Retinal pigment epithelial cell (primary cell): ENCODE results near the gene FOXK2.
"Not testable (repeated sequence)": the region's sequence is repeated elsewhere in the genome, so short reads cannot be mapped to it uniquely, and the experiment has no call there.

Experiments used
- DNase-seq: peaks from one replicate; pipeline ENCODE4 v3.0.0-alpha.2; 2010; ENCODE audit warnings: low read depth
- H3K4me3 ChIP-seq: 2 replicates; pipeline ENCODE4 v1.5.1; 2011; ENCODE audit warnings: mild to moderate bottlenecking, low read length, control low read depth, moderate library complexity
- TF ChIP-seq, protein P1 (sequence below): conservative IDR thresholded peaks from 2 replicates; pipeline ENCODE4 v1.5.1; 2011; ENCODE audit warnings: low read depth, low read length, control low read depth, inconsistent platforms

FOXK2 gene

DNA sequence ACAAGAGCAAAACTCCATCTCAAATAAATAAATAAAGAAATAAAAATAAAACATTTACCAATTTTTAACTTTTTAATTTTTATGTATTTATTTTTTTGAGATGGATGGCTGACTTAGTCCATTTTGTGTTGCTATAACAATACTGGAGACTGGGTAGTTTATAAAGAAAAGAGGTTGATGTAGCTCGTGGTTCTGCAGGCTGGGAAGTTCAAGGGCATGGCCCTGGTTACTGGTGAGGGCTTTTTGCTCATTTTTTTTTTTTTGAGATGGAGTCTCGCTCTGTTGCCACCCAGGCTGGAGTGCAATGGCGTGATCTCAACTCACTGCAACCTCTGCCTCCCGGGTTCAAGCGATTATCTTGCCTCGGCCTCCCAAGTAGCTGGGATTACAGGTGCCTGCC lies 14.2 kb upstream of the FOXK2 start:
- no peak overlapping the region for H3K4me3 ChIP-seq
- TF ChIP-seq, protein P1, sequence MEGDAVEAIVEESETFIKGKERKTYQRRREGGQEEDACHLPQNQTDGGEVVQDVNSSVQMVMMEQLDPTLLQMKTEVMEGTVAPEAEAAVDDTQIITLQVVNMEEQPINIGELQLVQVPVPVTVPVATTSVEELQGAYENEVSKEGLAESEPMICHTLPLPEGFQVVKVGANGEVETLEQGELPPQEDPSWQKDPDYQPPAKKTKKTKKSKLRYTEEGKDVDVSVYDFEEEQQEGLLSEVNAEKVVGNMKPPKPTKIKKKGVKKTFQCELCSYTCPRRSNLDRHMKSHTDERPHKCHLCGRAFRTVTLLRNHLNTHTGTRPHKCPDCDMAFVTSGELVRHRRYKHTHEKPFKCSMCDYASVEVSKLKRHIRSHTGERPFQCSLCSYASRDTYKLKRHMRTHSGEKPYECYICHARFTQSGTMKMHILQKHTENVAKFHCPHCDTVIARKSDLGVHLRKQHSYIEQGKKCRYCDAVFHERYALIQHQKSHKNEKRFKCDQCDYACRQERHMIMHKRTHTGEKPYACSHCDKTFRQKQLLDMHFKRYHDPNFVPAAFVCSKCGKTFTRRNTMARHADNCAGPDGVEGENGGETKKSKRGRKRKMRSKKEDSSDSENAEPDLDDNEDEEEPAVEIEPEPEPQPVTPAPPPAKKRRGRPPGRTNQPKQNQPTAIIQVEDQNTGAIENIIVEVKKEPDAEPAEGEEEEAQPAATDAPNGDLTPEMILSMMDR, result no peak

DNA sequence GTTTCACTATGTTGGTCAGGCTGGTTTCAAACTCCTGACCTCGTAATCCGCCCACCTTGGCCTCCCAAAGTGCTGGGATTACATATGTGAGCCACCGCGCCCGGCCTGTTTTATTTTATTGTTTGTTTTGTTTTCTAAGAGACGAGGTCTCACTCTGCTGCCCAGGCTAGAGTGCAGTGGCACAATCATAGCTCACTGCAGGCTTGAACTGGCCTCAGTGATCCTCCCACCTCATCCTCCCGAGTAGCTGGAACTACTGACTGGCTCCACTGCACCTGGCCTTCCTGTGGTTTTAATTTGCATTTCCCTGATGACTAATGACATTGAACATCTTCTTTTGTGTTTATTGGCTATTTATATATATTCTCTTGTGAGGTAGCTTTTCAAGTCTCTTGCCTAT lies 13.1 kb upstream of the FOXK2 start:
- not testable (repeated sequence) for DNase-seq, H3K4me3 ChIP-seq

More for the DNA sequence above, 14.2 kb upstream of the FOXK2 start:
- no peak for DNase-seq

DNA sequence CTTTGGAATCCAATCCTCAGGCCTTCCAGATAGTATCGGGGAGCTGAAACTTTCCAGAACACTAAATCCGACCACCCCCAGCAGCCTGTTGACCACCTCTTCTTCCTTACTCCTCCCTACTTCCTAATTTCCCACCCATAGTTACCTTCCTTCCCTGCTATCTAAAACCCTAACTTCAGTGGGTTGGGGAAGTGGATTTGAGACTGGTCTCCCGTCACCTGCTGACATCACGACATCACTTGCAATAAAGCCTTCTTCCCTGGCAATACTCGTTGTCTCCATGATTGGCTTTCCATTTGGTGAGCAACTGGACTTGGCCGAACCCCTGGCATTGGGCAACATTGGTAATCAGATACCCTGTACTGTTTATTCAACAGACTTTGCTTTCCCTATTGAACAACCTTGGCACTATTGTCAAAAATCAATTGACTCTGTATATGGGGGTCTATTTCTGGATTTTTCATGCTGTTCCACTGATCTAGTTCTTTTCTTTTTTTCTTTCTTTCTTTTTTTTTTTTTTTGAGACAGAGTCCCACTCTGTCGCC lies 11.8 kb upstream of the FOXK2 start:
- H3K4me3 ChIP-seq, result no peak overlapping the region
- TF ChIP-seq, protein P1, result no peak
- no peak for DNase-seq

DNA sequence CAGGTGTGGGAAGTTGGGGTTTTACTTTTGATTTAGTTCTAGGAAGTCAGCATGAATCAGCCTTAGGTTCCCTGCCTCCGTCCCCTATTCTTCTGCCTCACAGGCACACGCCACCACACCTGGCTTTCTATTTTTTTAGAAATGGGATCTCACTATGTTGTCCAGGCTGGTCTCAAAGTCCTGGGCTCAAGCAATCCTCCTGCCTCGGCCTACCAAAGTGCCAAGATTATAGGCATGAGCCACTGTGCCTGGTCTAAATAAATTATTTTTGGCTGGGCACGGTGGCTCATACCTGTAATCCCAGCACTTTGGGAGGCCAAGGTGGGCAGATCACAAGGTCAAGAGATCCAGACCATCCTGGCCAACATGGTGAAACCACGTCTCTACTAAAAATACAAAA lies 7.9 kb upstream of the FOXK2 start:
- DNase-seq, H3K4me3 ChIP-seq: not testable (repeated sequence)

DNA sequence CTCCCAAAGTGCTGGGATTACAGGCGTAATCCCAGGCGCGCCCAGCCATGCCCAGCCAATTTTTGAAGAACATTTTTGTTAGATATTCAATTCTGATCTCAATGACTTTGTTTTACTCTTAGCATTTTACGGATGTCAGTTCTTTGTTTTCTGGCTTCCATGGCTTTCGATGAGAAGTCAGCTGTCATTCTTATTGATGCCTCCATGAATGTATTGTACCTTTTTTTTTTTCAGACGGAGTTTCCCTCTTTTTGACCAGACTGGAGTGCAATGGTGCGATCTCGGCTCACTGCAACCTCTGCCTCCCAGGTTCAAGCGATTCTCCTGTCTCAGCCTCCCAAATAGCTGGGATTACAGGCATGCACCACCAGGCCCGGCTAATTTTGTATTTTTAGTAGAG lies 5.7 kb upstream of the FOXK2 start:
- not testable (repeated sequence) for DNase-seq

DNA sequence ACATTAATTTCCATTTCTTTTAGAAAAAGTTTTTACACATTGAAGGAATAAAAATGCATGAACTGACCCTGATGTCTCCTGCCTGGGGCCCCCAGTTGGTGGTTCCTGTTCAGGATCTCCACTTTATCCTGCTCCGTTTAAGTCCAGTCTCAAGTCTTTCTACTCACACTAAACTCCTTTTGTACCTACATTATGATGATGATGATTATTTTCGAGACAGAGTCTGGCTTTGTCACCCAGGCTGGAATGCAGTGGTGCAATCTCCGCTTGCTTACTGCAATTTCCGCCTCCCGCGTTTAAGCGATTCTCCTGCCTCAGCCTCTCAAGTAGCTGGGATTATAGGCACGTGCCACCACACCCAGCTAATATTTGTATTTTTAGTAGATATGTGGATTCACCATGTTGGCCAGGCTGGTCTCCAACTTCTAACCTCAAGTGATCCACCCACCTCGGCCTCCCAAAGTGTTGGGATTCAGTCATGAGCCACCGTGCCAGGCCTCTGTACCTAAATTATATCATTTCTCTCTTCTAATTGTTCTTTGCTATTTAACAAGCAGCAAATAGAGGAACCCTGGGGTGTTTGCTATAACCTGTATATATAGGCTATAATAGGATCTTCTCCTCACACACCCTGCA lies 2.2 kb upstream of the FOXK2 start:
- no peak for DNase-seq
- H3K4me3 ChIP-seq, result no peak overlapping the region
- TF ChIP-seq, protein P1, result no peak

More for the DNA sequence above, 5.7 kb upstream of the FOXK2 start:
- H3K4me3 ChIP-seq, result not testable (repeated sequence)

DNA sequence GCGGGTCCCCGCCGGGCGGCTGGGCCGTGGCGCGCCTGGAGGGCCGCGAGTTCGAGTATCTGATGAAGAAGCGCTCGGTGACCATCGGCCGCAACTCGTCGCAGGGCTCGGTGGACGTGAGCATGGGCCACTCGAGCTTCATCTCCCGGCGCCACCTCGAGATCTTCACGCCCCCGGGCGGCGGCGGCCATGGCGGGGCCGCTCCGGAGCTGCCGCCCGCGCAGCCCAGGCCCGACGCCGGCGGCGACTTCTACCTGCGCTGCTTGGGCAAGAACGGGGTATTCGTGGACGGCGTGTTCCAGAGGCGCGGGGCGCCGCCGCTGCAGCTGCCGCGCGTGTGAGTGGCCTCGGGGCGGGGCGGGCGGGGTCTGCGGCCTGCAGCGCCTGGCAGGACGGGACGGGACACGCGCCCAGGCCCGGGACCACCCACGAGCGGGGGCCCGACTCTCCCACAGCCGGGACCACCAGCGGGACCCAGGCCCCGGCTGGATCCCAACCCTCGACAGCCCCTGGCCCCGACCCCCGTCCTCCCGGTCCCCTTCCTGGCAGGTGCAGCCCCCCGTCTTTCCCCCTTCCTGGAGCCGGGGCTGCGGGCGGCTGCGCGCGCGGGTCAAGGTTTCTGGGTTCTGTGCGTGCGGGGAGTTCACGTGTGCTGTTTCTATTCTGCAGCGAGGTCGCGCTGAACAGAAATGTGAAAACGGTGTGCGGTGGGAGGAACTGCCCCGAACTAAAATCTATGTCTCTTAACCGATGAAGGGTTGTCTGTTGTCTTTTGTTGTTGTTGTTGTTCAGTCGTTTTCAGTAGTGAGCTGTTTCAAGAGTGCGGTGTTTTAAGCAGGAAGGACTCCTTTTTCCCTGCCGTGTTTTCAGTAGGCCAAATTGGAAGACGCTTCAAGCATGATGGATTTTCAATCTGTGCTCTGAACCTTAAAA lies 705 bp downstream of the FOXK2 start:
- no peak for DNase-seq

DNA sequence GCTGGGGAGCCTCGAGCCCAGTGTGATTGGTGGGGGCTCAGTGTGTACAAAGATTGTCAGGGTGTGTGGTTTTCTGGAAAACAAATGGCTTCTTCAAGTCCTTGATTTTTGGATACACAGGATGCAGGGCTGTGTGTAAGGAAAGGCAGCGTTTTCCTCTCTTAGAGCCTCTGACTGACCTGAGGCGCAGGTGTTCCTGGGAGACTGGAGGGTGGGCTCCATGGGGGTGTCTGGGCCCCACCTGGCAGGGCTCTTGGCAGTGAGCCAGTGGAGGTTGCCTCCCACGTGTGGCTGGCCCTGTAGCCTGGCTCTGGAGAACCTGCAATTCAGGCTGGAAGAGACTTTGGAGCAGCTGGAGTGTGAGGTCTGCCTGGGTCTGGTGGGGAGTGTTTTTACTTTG lies 5.0 kb downstream of the FOXK2 start:
- no peak for DNase-seq
- H3K4me3 ChIP-seq, result no peak overlapping the region
- TF ChIP-seq, protein P1, result no peak

More for the DNA sequence above, 705 bp downstream of the FOXK2 start:
- TF ChIP-seq, protein P1, result no peak
- peak overlapping the region; percentile 77 for H3K4me3 ChIP-seq
